HCT116 (cell line): ENCODE measurements around the gene CTXN1. TPM values are rescaled to one million over a fixed set of nuclear protein-coding genes. Genes with fewer than 3 reads are reported as not detected.

Experiments
- ATAC-seq: fragments of 200-7000 bp; cut with Tn5 transposase; 2 replicates; pipeline ENCODE4 v1.9.1; 2020; ENCODE audit warnings: mild to moderate bottlenecking, moderate library complexity
- BruUV-seq: library from RNA; stranded (reverse); fragments of 400-500 nt; replicated peaks from 2 replicates; lab custom pipeline; 2021; lab: Mats Ljungman, UMichigan
- CTCF ChIA-PET: fragments of 300-600 bp; sonication (Branson Sonifier 250); formaldehyde crosslinking; loops from one replicate; lab custom pipeline; 2021; ENCODE audit warnings: antibody characterized with exemption; lab: Charles Lee
- POLR2A ChIA-PET: fragments of 300-600, 350-600 bp; sonication (Branson Sonifier 250); formaldehyde crosslinking; loops from one replicate; lab custom pipeline; 2021; ENCODE audit warnings: antibody characterized with exemption; lab: Charles Lee
- RAD21 ChIA-PET, 2 experiments: fragments of 300-600 bp; sonication (Branson Sonifier 250); formaldehyde crosslinking; loops; one replicate each; lab custom pipeline; 2023; ENCODE audit warnings: low total read pairs in 2 of 2; ENCODE audit not compliant: uncharacterized antibody in 2 of 2, unreplicated experiment in 2 of 2, low non-redundant PET in 1 of 2; lab: Charles Lee
- DNase-seq: peaks from one replicate; pipeline ENCODE4 v3.0.0-alpha.2; 2010; ENCODE audit warnings: low read depth, low spot score
- H2AFZ ChIP-seq: fragments of 200-600 bp; shearing (Covaris generic), sonication (generic); 2 replicates; pipeline ENCODE4 v1.6.1; 2017; ENCODE audit warnings: low read depth, mixed run types, mixed read lengths, antibody characterized with exemption, low read length; ENCODE audit not compliant: poor library complexity, severe bottlenecking
- H3K27ac ChIP-seq: 2 replicates; pipeline ENCODE4 v1.5.1; 2012; ENCODE audit warnings: low read depth, low read length
- H3K27me3 ChIP-seq: fragments of 200-600 bp; sonication (generic); 2 replicates; pipeline ENCODE4 v1.6.1; 2016; ENCODE audit warnings: mixed run types, low read length, mixed read lengths; ENCODE audit not compliant: insufficient read depth
- H3K36me3 ChIP-seq, 2 experiments: fragments of 200-500 bp in 1 of 2; fragments of 200-600 bp in 1 of 2; sonication (Bioruptor generic) in 1 of 2; sonication (generic) in 1 of 2; 2 replicates each; pipeline versions ENCODE4 v1.5.1 to v1.6.1; 2014 to 2016; ENCODE audit warnings: low read length in 2 of 2, inconsistent platforms in 1 of 2, mixed read lengths in 1 of 2, mixed run types in 1 of 2; ENCODE audit not compliant: insufficient read depth in 2 of 2, control insufficient read depth in 1 of 2
- H3K4me1 ChIP-seq, 2 experiments: fragments of 200-600 bp in 1 of 2; sonication (generic) in 1 of 2; 2 replicates each; pipeline versions ENCODE4 v1.5.1 to v1.6.1; 2012 to 2017; ENCODE audit warnings: low read length in 2 of 2, inconsistent platforms in 1 of 2, mild to moderate bottlenecking in 1 of 2, mixed read lengths in 1 of 2, mixed run types in 1 of 2, moderate library complexity in 1 of 2; ENCODE audit not compliant: insufficient read depth in 2 of 2, control insufficient read depth in 1 of 2
- H3K4me2 ChIP-seq: fragments of 200-600 bp; sonication (generic); 2 replicates; pipeline ENCODE4 v1.6.1; 2017; ENCODE audit warnings: mixed run types, low read length, mixed read lengths
- H3K4me3 ChIP-seq, 2 experiments: fragments of 200-600 bp in 1 of 2; sonication (generic) in 1 of 2; replicated peaks in 1 of 2; 2 replicates each; pipeline ENCODE4 v1.5.1; 2011 to 2016; ENCODE audit warnings: low read length in 2 of 2, control low read depth in 1 of 2, low read depth in 1 of 2, mild to moderate bottlenecking in 1 of 2, mixed read lengths in 1 of 2, mixed run types in 1 of 2
- H3K79me2 ChIP-seq: fragments of 200-600 bp; sonication (generic); 2 replicates; pipeline ENCODE4 v1.6.1; 2017; ENCODE audit warnings: mild to moderate bottlenecking, mixed run types, low read length, moderate library complexity, mixed read lengths; ENCODE audit not compliant: insufficient read depth
- H3K9ac ChIP-seq: fragments of 200-600 bp; sonication (generic); 2 replicates; pipeline ENCODE4 v1.6.1; 2016; ENCODE audit warnings: low read length, mixed read lengths
- H3K9me2 ChIP-seq: fragments of 200-600 bp; sonication (generic), shearing (Covaris generic); 2 replicates; pipeline ENCODE4 v1.6.1; 2017; ENCODE audit warnings: mixed run types, mild to moderate bottlenecking, moderate library complexity; ENCODE audit not compliant: insufficient read depth
- H3K9me3 ChIP-seq, 2 experiments: fragments of 200-500 bp in 1 of 2; fragments of 200-600 bp in 1 of 2; sonication (Bioruptor generic) in 1 of 2; sonication (generic) in 1 of 2; 2 replicates each; pipeline ENCODE4 v1.6.1; 2014 to 2017; ENCODE audit warnings: low read length in 2 of 2, mixed read lengths in 2 of 2, inconsistent platforms in 1 of 2, low read depth in 1 of 2, mild to moderate bottlenecking in 1 of 2, mixed run types in 1 of 2, moderate library complexity in 1 of 2; ENCODE audit not compliant: control insufficient read depth in 1 of 2, insufficient read depth in 1 of 2
- H4K20me1 ChIP-seq: fragments of 200-600 bp; sonication (generic), shearing (Covaris generic); 2 replicates; pipeline ENCODE4 v1.6.1; 2017; ENCODE audit warnings: mixed run types, mild to moderate bottlenecking, moderate library complexity; ENCODE audit not compliant: insufficient read depth
- EGR1 ChIP-seq: IDR thresholded peaks from 2 replicates; pipeline ENCODE4 v1.6.1; 2012; ENCODE audit warnings: low read depth
- ELF1 ChIP-seq: IDR thresholded peaks from 2 replicates; pipeline ENCODE4 v1.6.1; 2012; ENCODE audit warnings: low read depth, borderline replicate concordance
- EZH2 ChIP-seq: fragments of 200-600 bp; sonication (generic); IDR thresholded peaks from 2 replicates; pipeline ENCODE4 v1.6.1; 2017; ENCODE audit warnings: antibody characterized with exemption, mixed run types
- EZH2phosphoT487 ChIP-seq: fragments of 200-600 bp; IDR thresholded peaks from 2 replicates; pipeline ENCODE4 v1.6.1; 2018; ENCODE audit warnings: antibody characterized with exemption, borderline replicate concordance
- FOSL1 ChIP-seq: IDR thresholded peaks from 2 replicates; pipeline ENCODE4 v1.6.1; 2012; ENCODE audit warnings: low read depth
- JUND ChIP-seq: IDR thresholded peaks from 2 replicates; pipeline ENCODE4 v1.6.1; 2012
- POLR2A ChIP-seq: IDR thresholded peaks from 2 replicates; pipeline ENCODE4 v1.7.0; 2011; ENCODE audit warnings: borderline replicate concordance; ENCODE audit not compliant: insufficient read depth, insufficient read length; ENCODE audit errors: extremely low read depth
- POLR2AphosphoS5 ChIP-seq: IDR thresholded peaks from 2 replicates; pipeline ENCODE4 v1.6.1; 2011; ENCODE audit warnings: mild to moderate bottlenecking, low read depth, low read length, moderate library complexity
- SIN3A ChIP-seq: IDR thresholded peaks from 2 replicates; pipeline ENCODE4 v1.6.1; 2012; ENCODE audit warnings: low read depth
- SP1 ChIP-seq: IDR thresholded peaks from 2 replicates; pipeline ENCODE4 v1.6.1; 2012; ENCODE audit warnings: low read depth
- ZNF274 ChIP-seq: fragments of 200-500 bp; sonication (Bioruptor generic); IDR thresholded peaks from 2 replicates; pipeline ENCODE4 v1.6.1; 2014; ENCODE audit warnings: mild to moderate bottlenecking, low read depth, low read length, inconsistent platforms
- intact Hi-C: fragments of 100-400 bp; cut with micrococcal nuclease; formaldehyde crosslinking; loops from 2 replicates; pipeline ENCODE4 v1.10.0; 2022
- total RNA-seq: library from RNA; stranded (reverse); gene quantifications from one replicate; pipeline ENCODE4 v1.2.1, GENCODE V29; 2021; ENCODE audit not compliant: unreplicated experiment
- TF ChIP-seq, protein P1 (sequence below): IDR thresholded peaks from 2 replicates; pipeline ENCODE4 v1.6.1; 2012
- TF ChIP-seq, protein P2 (sequence below): IDR thresholded peaks from 2 replicates; pipeline ENCODE4 v1.6.1; 2011; ENCODE audit warnings: mild to moderate bottlenecking, low read length, moderate library complexity; ENCODE audit not compliant: insufficient replicate concordance; ENCODE audit errors: extremely low read depth
- TF ChIP-seq, protein P3 (sequence below): IDR thresholded peaks from 2 replicates; pipeline ENCODE4 v1.6.1; 2012
- TF ChIP-seq, protein P4 (sequence below), 3 experiments: fragments of 200-600 bp in 1 of 3; sonication (generic) in 1 of 3; IDR thresholded peaks in 2 of 3; conservative IDR thresholded peaks in 1 of 3; 2 replicates each; pipeline ENCODE4 v1.5.1; 2012 to 2017; ENCODE audit warnings: low read depth in 2 of 3, low read length in 2 of 3, antibody characterized with exemption in 1 of 3, borderline replicate concordance in 1 of 3, control low read depth in 1 of 3, mild to moderate bottlenecking in 1 of 3, mixed read lengths in 1 of 3, mixed run types in 1 of 3, moderate library complexity in 1 of 3; ENCODE audit not compliant: insufficient read depth in 1 of 3
- TF ChIP-seq, protein P5 (sequence below): IDR thresholded peaks from 2 replicates; pipeline ENCODE4 v1.6.1; 2012; ENCODE audit warnings: low read depth

CTXN1 gene
- total RNA-seq, 1 experiment from 2014 or later = 56.0 TPM

DNA sequence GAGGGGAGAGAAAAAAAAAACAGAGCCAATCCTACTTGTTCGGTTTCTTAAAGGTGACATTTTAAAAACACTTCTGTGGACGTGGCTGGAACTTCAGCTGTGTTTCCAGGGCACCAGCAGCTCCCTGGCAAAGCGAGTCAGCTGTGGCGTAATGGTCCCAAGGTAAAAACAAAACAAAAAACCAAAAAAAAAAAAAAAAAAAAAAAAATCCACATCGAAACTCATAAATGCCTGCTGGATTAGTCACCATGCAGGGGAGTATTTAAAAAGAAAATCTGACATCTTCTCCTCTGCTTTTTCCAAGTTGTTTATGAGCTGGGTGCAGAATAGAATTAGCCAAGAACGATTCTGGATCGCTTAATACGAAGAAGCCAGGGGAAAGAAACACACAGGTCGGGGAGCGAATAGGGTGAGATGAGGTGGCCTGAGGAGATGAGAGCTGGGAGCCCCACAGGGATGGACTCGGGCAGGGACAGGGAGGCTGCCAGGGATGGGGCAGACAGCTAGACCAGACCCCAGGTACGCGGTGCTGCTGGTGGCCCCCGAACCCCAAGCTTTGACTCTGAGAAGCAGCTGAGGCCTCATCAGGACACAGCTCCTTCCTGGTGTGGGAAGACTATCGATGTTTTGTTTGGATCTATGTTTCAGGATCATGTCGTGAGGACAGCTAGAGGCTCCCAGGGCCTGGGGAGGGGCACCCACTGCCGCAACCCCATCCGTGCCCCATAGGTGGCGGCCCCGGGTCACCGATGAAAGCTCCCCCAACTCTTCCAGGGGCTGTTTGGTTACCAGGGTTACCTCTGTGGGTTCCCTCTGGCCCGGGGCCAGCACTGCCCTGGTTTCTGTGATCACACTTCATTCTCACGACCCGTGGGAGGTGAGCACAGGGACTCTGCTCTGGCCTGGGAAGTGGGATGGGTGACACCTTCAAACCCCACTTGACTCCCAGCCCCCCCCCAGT is 3.1 kb upstream of the CTXN1 start:
- Histone ChIP-seq H3K4me1 (peaks cover 22 to 52% of the 10 kb centered on the region in 2 experiments), H3K4me2 (peak overlapping the region; percentile 55), H2AFZ (no peak overlapping the region), H3K36me3 (peaks cover 16 to 22% of the 10 kb centered on the region in 2 experiments), H3K4me3 (no peak overlapping the region), H3K27me3 (no peaks in the 10 kb centered on the region), H3K9me3 (no peaks in the 10 kb centered on the region), H3K9ac (peak overlapping the region; percentile 26), H3K79me2 (no peaks in the 10 kb centered on the region), H3K27ac (peak overlapping the region; percentile 57), H4K20me1 (no peaks in the 10 kb centered on the region), H3K9me2 (no peaks in the 10 kb centered on the region)
- ChIA-PET CTCF (interaction anchor here (0.8 to 2.4 kb wide), 8 partner anchors 9 to 230 kb away, joined by 3 to 17 read pairs (median 4); partner anchors contain the start of genes MAP2K7, SNAPC2 and TIMM44), RAD21 (interaction anchor here in 1 of 2 experiments (0.6 kb wide), 1 partner anchor 9 kb away, joined by 6 read pairs; the partner anchor contains the start of gene SNAPC2), POLR2A (interaction anchor here (0.6 to 3.4 kb wide), 5 partner anchors 8 to 518 kb away, joined by 3 to 17 read pairs (median 4); partner anchors contain the start of genes SNAPC2 and TIMM44)
- TSS peak; percentile 23 for BruUV-seq
- ATAC-seq (peak; percentile 27), DNase-seq (no peak)
- intact Hi-C loops = no loop called here
- no peak for TF ChIP-seq SIN3A
- TF ChIP-seq JUND = no peak
- TF ChIP-seq, protein P1, sequence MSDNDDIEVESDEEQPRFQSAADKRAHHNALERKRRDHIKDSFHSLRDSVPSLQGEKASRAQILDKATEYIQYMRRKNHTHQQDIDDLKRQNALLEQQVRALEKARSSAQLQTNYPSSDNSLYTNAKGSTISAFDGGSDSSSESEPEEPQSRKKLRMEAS = no peak
- TF ChIP-seq, protein P2, sequence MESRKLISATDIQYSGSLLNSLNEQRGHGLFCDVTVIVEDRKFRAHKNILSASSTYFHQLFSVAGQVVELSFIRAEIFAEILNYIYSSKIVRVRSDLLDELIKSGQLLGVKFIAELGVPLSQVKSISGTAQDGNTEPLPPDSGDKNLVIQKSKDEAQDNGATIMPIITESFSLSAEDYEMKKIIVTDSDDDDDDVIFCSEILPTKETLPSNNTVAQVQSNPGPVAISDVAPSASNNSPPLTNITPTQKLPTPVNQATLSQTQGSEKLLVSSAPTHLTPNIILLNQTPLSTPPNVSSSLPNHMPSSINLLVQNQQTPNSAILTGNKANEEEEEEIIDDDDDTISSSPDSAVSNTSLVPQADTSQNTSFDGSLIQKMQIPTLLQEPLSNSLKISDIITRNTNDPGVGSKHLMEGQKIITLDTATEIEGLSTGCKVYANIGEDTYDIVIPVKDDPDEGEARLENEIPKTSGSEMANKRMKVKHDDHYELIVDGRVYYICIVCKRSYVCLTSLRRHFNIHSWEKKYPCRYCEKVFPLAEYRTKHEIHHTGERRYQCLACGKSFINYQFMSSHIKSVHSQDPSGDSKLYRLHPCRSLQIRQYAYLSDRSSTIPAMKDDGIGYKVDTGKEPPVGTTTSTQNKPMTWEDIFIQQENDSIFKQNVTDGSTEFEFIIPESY = no peak
- TF ChIP-seq EGR1 = no peak
- TF ChIP-seq, protein P3, sequence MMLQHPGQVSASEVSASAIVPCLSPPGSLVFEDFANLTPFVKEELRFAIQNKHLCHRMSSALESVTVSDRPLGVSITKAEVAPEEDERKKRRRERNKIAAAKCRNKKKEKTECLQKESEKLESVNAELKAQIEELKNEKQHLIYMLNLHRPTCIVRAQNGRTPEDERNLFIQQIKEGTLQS = no peak
- TF ChIP-seq POLR2A = no peak
- no peak for TF ChIP-seq ZNF274
- TF ChIP-seq SP1 = no peak
- TF ChIP-seq EZH2 = no peak
- 0 out of 2 replicates have a peak, but pooled peaks have one; percentile 32 for TF ChIP-seq POLR2AphosphoS5
- TF ChIP-seq, protein P4, sequence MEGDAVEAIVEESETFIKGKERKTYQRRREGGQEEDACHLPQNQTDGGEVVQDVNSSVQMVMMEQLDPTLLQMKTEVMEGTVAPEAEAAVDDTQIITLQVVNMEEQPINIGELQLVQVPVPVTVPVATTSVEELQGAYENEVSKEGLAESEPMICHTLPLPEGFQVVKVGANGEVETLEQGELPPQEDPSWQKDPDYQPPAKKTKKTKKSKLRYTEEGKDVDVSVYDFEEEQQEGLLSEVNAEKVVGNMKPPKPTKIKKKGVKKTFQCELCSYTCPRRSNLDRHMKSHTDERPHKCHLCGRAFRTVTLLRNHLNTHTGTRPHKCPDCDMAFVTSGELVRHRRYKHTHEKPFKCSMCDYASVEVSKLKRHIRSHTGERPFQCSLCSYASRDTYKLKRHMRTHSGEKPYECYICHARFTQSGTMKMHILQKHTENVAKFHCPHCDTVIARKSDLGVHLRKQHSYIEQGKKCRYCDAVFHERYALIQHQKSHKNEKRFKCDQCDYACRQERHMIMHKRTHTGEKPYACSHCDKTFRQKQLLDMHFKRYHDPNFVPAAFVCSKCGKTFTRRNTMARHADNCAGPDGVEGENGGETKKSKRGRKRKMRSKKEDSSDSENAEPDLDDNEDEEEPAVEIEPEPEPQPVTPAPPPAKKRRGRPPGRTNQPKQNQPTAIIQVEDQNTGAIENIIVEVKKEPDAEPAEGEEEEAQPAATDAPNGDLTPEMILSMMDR (IDR thresholded peaks at IDR 0.05 in 2 of 3, conservative IDR thresholded peaks at IDR 0.05 in 1 of 3; ENCODE audit: borderline replicate concordance in 1 of 3, insufficient read depth in 1 of 3, low read depth in 2 of 3, low read length in 2 of 3) = peak in 2 of 3 experiments; percentile 57 to 70; a peak in 4 of 6 replicates
- TF ChIP-seq FOSL1 = no peak
- no peak for TF ChIP-seq EZH2phosphoT487
- TF ChIP-seq, protein P5, sequence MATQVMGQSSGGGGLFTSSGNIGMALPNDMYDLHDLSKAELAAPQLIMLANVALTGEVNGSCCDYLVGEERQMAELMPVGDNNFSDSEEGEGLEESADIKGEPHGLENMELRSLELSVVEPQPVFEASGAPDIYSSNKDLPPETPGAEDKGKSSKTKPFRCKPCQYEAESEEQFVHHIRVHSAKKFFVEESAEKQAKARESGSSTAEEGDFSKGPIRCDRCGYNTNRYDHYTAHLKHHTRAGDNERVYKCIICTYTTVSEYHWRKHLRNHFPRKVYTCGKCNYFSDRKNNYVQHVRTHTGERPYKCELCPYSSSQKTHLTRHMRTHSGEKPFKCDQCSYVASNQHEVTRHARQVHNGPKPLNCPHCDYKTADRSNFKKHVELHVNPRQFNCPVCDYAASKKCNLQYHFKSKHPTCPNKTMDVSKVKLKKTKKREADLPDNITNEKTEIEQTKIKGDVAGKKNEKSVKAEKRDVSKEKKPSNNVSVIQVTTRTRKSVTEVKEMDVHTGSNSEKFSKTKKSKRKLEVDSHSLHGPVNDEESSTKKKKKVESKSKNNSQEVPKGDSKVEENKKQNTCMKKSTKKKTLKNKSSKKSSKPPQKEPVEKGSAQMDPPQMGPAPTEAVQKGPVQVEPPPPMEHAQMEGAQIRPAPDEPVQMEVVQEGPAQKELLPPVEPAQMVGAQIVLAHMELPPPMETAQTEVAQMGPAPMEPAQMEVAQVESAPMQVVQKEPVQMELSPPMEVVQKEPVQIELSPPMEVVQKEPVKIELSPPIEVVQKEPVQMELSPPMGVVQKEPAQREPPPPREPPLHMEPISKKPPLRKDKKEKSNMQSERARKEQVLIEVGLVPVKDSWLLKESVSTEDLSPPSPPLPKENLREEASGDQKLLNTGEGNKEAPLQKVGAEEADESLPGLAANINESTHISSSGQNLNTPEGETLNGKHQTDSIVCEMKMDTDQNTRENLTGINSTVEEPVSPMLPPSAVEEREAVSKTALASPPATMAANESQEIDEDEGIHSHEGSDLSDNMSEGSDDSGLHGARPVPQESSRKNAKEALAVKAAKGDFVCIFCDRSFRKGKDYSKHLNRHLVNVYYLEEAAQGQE = no peak
- TF ChIP-seq ELF1 = no peak
- TF ChIP-seq, all 23 proteins: peak for 2
